GM19372 (cell line): ENCODE results near the gene BORCS5.
"Not testable (repeated sequence)": the region's sequence is repeated elsewhere in the genome, so short reads cannot be mapped to it uniquely, and the experiment has no call there.

Experiments used
- ATAC-seq: cut with Tn5 transposase; IDR thresholded peaks from one replicate; pipeline ENCODE4 v1.9.1; 2021; ENCODE audit warnings: mild to moderate bottlenecking, low read depth, moderate library complexity; ENCODE audit not compliant: unreplicated experiment

Gene BORCS5

GRCh38 chr12:12480074-12480473 is 123.2 kb downstream of the BORCS5 start:
- ATAC-seq, result no peak

GRCh38 chr12:12481631-12482030 is 124.8 kb downstream of the BORCS5 start:
- ATAC-seq, result no peak

DNA sequence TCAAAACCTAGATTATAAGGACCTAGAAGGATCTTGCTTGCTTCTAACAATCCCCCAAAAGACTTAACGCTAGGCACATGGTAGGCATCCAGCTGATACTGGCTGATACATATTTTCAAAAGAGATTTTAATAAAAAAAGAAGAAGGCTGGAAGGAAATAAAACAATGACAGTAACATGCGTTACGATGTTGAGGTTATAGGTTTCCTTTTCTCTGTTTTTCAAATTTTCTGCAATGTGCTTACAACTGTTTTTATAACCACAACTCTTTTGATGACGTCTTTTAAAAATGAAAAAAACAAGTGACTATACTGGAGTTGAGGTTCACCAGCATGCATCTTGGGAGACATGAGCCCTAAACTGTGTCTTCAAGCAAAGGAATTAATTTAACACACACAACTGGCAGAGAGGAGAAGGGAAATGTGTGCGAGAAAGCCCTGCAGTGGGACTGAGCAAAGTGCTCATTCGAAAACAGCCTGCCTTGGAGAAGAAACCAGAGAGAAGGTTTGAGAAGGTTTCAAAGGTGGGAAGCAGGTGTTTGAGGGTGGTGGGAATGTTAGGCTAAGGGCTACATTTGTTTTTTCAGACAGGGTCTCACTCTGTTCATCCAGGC is 125.4 kb downstream of the BORCS5 start:
- no peak for ATAC-seq

- no peak for ATAC-seq
These were observed 126.1 kb downstream of the BORCS5 start for GRCh38 chr12:12482959-12483358.

DNA sequence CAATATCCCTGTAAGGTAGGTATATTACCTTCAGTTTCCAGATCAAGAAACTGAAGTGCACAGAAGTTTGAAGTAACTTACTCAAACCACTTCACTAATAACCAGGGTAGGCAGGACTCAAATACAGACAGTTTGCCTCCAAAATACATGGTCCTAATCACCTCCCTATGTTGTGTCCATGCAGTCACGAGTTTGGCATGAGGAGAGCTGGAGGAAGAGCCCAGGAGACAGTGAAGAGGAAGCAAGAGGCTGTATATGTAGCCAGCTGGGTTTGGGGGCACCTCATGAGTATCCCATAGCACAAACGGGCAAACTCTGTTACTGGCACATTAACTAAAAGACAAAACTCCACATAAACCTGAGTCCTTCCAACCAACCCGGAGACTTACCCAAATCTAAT is 126.6 kb downstream of the BORCS5 start:
- ATAC-seq, result no peak

DNA sequence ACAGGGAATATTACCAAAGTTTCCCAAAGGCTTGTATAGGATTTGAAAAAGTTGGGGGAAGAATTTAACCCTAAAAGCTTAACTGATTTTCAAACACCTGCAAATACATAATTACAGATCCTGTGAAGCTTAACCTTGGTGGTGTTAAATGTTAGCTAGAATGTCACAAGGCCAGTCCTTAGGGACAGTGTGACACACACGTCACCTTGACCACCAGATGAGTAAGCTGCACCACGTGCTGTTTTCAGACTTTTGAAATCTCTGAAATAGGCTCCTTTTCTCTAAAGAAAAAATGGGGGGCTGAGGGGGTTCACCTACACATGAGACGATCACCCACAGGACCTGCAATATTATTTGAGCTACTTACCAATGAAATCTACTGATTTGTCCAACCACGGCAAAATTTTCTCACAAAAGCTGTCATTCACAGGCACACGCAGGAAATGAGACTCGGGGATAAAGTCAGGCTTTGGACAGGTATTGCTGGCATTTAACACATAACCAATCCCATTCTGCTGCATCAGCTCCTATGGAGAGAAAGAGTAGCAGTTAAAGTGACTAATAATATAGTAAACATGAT is 129.9 kb downstream of the BORCS5 start:
- peak; percentile 87 for ATAC-seq

DNA sequence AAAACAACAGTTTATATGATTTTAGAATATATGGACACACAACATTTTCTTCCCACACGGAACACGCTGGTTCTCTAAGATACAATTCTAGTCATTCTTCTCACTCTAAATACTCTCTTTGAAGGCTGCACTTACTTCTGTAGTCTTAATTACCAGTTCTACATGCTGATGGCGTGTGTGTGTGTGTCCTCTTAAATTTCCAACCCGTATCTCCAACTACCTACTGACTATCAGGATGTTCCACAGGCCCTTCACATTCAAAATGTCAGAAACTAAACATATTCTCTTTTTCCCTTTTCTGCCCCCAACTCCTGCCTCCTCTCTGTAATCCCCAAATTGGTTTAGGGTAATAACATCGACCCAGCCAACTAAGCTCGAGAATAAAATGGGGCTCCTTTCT is 130.6 kb downstream of the BORCS5 start:
- ATAC-seq, result no peak

DNA sequence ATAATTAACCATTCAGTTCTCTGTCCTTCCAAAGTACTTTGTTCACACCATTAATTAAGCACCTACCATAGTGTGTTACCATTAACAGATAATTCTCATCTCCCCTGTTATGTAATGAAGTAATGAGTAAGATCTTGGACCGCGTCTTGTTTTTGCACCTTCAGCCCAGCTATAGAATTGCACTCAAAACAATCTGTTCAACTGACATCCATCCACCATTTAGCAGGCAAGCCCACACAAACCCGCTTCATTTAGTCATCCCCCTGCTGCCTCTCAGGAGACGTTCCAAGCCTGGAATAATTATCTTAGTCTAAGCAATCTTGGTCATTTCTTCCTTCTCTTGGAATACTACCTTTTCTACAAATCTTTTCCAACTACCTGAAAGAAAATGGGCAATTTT is 131.4 kb downstream of the BORCS5 start:
- ATAC-seq, result no peak

- ATAC-seq, result no peak
These were observed 132.1 kb downstream of the BORCS5 start for GRCh38 chr12:12488823-12489550.

- no peak for ATAC-seq
These were observed 134.7 kb downstream of the BORCS5 start for GRCh38 chr12:12491606-12492005.

DNA sequence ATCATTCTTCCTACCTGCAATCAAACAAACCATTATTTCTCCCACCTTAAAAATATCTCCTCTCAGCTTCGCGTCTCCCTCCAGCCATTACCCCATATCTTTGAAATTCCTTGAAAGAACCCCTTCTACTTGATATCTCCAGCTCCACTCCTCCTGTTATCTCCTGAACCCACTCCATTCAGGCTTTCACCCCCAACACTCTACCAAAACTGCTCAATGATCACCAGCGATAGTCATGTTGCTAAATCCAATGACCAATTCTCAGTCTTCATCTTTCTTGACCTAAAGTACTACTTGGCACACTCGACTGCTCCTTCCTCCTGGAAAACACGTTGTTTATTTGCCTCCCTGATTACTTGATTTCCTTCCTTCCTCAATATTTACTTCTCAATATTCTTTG is 135.7 kb downstream of the BORCS5 start:
- ATAC-seq, result no peak

DNA sequence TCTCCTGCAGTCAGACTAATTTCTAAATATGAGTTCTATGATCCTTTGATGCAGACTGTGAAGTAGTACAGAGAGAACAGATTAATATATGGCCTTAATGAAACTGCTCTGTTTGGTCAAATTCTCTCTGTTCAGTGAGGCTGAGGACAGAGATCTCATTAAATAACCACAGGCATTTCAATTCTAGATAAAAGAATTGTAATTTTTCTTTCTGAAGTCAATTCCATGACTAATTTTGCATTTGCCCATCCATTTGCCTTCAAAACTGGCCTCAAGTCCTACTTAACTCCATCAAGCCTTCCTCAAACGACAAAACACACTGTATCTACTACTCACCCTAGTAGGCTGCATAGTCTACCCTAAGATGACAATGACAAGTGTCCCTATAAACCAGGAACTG is 138.7 kb downstream of the BORCS5 start:
- ATAC-seq, result no peak

DNA sequence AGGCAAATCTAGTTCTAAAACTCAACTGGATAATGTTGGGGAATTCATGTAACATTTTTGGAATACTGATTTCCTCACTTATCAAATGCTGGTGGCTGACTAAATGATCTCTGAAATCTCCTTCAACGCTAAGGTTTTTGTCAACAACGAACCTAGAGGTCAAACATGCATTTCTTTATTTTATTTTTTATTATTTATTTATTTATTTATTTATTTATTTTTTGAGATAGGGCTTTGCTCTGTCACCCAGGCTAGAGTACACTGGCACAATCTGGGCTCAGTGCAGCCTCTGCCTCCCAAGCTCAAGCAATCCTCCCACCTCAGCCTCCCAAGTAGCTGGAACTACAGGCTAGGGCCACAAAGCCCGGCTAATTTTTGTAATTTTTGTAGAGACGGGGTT is 141.3 kb downstream of the BORCS5 start:
- ATAC-seq, result no peak

- ATAC-seq, result no peak
These were observed 143.2 kb downstream of the BORCS5 start for GRCh38 chr12:12499909-12500604.

DNA sequence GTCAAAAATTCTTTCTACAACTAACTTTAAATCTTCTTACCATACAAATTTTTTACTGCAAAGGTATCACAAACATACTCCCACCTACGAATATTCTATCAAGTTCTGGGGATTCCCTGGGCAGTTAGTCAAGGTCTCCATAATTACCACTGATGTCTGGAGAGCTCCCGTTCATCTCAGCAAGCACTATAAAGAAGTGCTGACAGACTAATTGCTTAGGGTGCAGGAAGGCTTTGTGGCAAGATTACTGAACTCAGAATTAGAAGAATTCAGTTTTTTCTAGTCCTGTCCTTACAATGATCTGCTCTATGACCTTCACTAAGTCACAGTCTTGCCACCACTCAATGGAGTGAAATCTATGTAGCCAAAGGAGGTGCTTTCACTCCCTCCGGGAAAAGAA is 144.2 kb downstream of the BORCS5 start:
- ATAC-seq, result no peak

DNA sequence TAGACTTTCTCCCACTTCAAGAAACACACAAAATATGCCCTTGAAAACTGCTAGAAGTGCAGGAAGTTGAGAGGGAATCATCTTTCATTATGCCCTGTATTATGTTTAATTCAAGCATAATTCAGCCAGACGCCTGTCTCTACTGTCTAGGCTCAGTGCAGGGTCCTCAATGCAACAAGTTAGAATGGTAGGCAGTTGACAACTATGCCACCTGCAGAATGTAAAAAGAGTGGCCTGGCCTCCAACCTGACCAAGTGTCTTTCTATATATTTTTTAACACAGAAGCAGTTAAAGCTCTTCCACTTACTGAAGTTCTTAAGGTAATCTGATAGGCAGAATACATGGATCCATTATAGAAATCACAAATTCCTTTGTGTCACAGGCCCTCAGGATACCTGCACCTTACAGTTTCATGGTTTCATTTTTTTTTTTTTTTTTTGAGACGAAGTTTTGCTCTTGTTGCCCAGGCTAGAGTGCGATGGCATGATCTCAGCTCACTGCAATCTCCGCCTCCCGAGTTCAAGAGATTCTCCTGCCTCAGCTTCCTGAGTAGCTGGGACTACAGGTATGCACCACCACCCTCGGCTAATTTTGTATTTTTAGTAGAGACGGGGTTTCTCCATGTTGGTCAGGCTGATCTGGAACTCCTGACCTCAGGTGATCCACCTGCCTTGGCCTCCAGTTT is 145.4 kb downstream of the BORCS5 start:
- ATAC-seq, result not testable (repeated sequence)

- ATAC-seq, result no peak
These were observed 145.9 kb downstream of the BORCS5 start for GRCh38 chr12:12502815-12503151.

DNA sequence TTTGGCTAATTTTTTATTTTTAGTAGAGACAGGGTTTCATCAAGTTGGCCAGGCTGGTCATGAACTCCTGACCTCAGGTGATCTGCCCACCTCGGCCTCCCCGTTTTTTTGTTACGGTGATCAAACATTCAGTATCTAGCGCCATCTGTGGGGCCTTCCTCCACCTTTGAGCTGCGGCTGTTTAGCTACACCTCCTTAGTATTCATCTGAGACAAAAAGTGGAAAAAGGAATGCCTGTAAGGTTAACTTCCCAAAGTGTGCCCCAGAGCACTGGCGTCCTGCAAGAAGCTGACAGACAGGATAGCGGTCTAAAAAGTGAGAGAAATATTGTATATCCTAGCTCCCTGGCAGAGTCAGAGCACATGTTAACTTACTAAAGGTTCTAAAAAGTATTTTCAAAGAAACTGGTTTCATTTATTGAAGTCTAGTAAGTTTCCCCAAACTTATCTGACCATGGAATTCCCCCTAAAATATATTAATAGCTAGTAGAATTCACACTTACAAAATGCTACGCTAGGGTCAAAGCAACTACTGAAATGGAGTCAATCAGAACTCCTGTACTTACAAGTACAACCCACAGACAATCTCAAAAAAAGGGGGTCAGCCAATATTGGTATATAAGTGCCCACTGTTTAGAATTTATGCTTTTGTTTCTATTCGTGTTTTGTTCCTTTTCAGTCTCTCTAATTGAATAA is 146.7 kb downstream of the BORCS5 start:
- no peak for ATAC-seq

DNA sequence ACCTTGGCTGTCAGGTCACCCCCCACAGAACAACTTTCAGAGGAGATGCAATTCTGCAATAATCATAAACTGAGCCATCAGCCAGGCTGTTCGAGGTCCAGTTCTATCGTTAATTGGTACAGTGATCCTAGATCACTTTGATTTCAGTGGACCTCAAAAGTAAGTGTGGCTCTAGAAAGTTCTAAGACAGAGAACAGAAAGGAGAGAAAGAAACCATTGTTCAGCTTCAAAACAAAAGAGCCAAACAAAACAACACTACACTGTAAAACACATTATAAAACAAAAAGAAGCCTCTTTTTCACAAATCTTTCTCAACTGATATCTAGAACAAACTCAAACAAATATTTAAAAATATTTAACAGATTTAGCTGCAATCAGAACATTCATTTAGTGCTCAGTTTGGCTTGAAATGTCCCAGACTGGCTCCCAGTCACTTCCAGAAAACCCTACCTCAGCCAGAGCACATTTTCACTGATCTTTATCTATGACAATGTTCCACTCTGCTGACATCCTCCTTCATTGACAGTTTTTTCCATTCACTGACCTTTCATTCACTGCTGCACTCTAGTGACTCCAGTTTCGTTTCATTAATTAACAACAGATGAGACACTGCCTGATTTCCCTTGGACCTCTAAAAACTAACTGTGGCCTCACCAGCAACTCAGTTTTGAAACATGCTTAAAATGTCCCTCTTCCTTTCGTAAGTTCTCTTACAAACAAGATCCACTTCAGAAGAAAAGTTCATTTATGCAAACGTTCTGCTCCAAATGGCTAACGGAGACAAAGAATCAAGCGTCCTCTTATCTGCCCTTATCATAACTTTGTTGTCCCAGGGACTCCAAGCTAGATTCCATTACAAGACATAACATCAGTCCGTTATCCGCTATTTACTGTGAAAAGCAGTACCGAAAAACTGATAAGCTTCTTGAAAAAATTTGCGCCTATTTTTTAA is 148.9 kb downstream of the BORCS5 start:
- peak; percentile 80 for ATAC-seq
